Ammon's horn (tissue), 1 donor: Measurements from ENCODE around the gene STOML3.

Experiments used
- DNase-seq: peaks from one replicate; pipeline ENCODE4 v3.0.0-alpha.2; 2016; ENCODE audit warnings: low spot score

STOML3 gene

DNA sequence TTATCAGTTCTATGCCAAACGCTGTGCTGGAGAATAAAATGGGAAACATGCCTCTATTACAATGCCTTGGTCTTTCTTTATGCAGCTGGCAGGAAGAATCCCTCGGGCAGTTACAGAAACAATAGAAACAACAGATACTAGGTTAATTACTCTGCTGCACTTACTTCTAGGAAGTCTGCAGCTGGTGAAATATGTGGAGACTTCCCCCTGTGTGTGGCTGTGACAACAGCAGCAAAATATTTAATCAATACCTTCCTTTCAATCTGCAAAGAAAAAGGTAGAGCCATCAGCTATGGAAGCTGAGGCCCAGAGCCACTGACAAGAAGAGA, 9.9 kb downstream of the STOML3 start:
- no peak for DNase-seq

GRCh38 chr13:38979891-38980749, 10.5 kb downstream of the STOML3 start:
- DNase-seq, result peak; percentile 50

GRCh38 chr13:38970380-38971051, 20.1 kb downstream of the STOML3 start:
- peak; percentile 13 for DNase-seq

DNA sequence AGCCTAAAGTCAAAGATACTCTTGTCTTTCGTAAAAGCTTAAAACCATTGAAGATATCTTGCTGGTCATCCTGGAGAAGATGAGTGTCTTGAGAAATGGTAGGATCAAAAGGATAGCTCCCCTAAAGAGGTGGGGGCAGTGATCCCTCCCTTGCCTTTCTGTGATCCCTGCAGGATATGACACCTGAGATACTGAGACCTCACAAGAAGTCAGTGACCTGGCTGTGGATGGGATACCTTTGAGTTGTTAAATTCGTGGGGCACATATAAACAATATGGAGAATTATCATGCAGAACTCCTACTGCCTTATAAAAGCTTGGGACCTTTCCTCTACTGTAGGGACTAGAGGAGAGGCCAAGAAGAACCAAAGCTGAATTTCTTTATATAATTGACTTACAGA, 21.4 kb downstream of the STOML3 start:
- DNase-seq, result no peak

DNA sequence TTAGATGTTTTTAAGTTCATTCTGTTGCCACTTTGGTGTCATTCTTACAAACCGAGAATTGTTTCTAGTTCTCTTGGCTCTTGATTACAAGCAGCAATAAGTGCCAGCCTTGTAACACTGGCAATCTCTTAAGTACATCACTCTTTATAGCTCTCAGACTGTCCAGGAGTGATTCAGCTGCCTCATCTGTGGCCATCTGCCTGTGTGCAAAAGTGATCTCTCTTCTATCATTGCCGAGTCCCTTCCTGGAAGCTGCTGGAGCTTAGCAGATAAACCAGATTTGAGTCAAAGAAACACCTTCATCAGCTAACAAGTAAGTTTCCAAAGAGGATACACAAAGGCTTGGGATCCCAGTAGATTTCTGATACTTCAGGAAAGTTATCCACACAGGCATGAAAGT, 23.2 kb downstream of the STOML3 start:
- no peak for DNase-seq

DNA sequence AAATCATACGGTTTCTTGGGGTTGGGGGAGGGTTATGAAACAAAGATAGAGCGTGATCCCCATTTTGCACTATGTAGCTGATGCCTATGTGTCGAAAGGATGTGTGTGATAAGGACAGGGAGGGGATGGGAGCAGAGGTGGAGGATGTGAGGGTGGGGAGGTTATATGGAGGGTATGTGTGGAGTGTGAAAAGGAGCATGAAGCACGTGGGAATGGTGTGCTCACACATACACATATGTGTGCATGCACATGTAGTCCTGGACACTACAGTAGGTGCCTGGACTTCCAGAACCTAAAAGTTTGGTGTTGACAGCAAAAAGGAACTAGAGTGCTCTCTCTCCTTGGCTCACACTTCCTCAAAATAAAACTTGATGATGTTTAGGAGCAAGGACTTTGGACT, 25.4 kb downstream of the STOML3 start:
- no peak for DNase-seq

- no peak for DNase-seq
Measured at GRCh38 chr13:38960175-38960574, 30.5 kb downstream of the STOML3 start.

- no peak for DNase-seq
Measured at GRCh38 chr13:38957794-38958592, 32.6 kb downstream of the STOML3 start.

GRCh38 chr13:38954844-38955243, 35.8 kb downstream of the STOML3 start:
- DNase-seq, result no peak

DNA sequence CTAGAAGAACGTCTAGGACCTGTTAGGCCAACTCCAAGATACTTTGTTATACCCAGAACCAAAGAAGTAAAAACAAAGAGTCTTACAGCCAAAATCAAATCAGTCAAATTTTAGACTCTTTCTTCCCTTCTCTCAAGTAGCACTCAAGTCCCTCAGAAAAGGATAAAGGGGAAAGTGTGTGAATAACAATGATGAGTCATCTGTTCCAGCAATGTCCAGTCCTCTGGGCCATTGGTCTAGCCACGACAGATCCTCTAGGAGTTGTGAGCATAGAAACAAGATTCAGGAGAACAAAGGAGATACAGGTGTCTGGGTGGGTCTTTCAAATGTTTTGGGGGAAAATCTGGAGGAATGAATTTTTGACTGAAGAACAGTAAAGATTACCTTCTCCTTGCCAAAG, 36.3 kb downstream of the STOML3 start:
- no peak for DNase-seq

DNA sequence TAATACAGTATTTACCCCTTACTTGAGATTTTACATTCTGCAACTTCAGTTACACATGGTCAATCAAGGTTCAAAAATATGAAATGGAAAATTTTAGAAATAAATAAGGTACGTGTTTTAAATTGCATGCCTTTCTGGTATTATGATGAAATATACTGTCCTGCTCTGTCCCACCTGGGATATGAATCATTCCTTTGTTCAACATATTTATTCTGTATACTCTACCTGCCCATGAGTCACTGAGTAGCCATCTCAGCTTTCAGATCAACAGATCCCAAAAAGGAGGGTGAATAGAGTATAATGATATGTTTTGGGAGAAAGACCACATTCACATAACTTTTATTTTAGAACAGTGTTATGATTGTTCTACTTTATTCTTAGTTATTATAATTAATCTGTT, 37.8 kb downstream of the STOML3 start:
- DNase-seq, result no peak

DNA sequence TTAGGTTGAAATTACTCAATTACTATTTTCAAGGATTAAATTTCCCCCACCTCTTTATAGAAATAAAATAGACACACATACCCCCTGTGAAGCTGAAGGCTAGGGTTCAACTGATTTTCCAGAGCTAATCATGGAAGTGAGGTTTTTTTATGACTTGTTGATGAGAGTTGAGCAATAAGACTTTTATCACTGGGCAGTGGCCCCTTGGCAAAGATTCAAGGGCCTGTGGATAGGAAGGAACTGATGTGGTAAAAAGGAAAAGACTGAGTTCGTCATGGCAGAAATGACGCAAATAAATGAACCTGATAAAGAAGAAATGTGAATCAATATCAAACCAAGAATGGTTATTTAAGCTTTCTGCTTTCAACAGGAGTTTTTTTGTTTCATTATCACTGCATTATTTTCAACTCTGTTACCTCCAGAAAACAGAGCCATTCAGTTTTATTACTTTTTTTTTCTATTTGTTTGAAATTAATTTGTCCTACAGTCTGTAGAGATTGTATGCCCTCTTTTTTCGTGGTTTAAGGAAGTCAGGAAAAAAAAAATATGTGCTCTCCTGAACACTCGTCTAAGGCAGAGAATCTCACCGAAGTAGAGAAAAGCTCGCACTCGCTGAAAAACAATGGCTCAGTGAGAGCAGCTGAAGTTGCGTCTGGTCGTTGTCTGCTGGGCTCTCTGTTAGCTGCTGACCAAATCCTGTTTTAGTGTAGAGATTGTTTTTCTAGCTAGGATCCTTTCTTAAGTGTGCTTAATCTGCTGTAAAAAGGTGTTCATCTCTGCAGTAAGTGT, 38.9 kb downstream of the STOML3 start:
- DNase-seq, result no peak

DNA sequence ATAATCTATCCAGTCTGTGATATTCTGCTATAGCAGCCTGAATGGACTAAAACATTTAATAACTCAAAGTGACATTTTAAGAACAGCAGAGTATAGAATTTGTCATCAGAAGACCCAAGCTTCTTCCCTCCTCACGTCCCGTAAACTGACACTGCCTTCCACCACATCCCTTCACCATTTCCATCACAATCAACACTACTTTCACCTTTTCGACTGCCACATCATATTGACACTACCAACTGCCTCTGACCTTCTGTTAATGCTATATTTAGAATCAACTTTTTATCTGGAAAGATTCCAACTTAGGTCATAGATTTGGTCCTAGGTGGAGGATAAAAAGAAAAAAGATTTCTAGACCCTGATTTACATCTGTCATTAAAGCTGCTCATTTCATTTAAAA, 39.6 kb downstream of the STOML3 start:
- no peak for DNase-seq

DNA sequence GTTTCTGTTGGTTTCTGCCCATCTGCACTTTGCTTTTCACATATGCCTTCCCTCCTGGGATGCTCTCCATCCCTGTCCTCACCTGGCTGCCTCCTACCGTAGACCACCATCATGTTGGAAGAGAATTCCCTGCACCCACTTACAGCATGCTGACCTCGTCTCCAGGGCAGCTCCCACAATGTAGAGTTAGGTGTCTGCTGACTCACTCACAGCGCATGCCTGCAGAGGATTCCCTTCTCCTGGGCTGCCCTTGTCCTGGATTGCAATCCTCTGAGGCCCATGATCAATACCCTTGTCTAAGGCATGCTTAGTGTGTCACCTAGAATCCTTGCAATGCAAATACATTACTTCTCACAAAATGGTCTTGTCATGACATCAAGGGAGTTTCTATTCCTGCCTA, 43.6 kb downstream of the STOML3 start:
- DNase-seq, result no peak

DNA sequence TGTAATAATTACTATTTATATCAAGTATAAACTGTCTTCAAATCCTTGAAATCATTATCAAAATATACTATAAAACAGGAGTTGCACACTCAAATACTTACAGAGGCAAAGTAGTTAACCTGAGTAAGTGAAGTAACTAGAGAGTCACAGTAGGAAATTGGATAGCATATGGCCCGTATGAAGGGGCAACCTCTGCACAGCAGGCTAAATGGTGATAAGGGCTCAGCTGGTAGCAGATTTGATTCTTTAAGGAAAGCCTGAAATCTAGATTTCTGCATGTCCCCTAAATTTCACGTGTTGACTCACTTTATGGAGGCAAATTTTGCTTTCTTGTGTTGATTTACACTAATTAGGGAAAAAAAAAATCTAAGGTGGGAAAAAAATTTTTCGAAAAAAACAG, 46.4 kb downstream of the STOML3 start:
- DNase-seq, result no peak

GRCh38 chr13:38943231-38943630, 47.4 kb downstream of the STOML3 start:
- no peak for DNase-seq

- DNase-seq, result no peak
Measured at GRCh38 chr13:38941353-38941945, 49.2 kb downstream of the STOML3 start.

GRCh38 chr13:38933786-38934185, 56.8 kb downstream of the STOML3 start:
- no peak for DNase-seq

- DNase-seq, result no peak
Measured at GRCh38 chr13:38922170-38922569, 68.5 kb downstream of the STOML3 start.

GRCh38 chr13:38921081-38921480, 69.5 kb downstream of the STOML3 start:
- DNase-seq, result no peak
